HL-60 (cell line): ENCODE measurements around the gene CERS6.

ENCODE experiments used
- CTCF ChIP-seq: IDR thresholded peaks from one replicate; pipeline ENCODE4 v1.5.1; 2011; ENCODE audit warnings: low read length, control low read depth, inconsistent platforms; ENCODE audit not compliant: insufficient read depth
- GABPA ChIP-seq: IDR thresholded peaks from 2 replicates; pipeline ENCODE4 v1.6.1; 2012; ENCODE audit warnings: low read depth
- POLR2AphosphoS5 ChIP-seq: IDR thresholded peaks from 2 replicates; pipeline ENCODE4 v1.6.1; 2012; ENCODE audit warnings: low read depth
- REST ChIP-seq: IDR thresholded peaks from 2 replicates; pipeline ENCODE4 v1.6.1; 2012; ENCODE audit warnings: low read depth; ENCODE audit not compliant: insufficient replicate concordance

GRCh38 chr2:168430431-168430830, 25.6 kb upstream of the CERS6 start:
- TF ChIP-seq CTCF (no peak), POLR2AphosphoS5 (no peak), GABPA (no peak), REST (no peak)
